Memory B cell (primary cell): Measurements from ENCODE around the gene CACHD1.
"Not testable (repeated sequence)": the region's sequence is repeated elsewhere in the genome, so short reads cannot be mapped to it uniquely, and the experiment has no call there.

Experiments used
- ATAC-seq: fragments of 150-1000 bp; cut with Tn5 transposase; 2 replicates; pipeline ENCODE4 v1.10.0; 2021; ENCODE audit warnings: low read depth, mild to moderate bottlenecking, moderate library complexity
- DNase-seq, 2 donors: peaks; one replicate each; pipeline ENCODE4 v3.0.0; 2022; ENCODE audit warnings: low spot score in 2 of 2
- H3K27ac Mint-ChIP-seq: one replicate; pipeline ENCODE4 v1.8.0; 2022; ENCODE audit warnings: mild to moderate bottlenecking, moderate library complexity, mixed read lengths
- H3K27me3 Mint-ChIP-seq: one replicate; pipeline ENCODE4 v1.8.0; 2022; ENCODE audit warnings: mixed read lengths
- H3K36me3 Mint-ChIP-seq: one replicate; pipeline ENCODE4 v1.8.0; 2022; ENCODE audit warnings: mild to moderate bottlenecking, mixed read lengths
- H3K4me1 Mint-ChIP-seq: one replicate; pipeline ENCODE4 v1.8.0; 2022; ENCODE audit warnings: mixed read lengths
- H3K4me3 Mint-ChIP-seq: one replicate; pipeline ENCODE4 v1.8.0; 2022; ENCODE audit warnings: mild to moderate bottlenecking, moderate library complexity, mixed read lengths
- H3K9me3 Mint-ChIP-seq: one replicate; pipeline ENCODE4 v1.8.0; 2022; ENCODE audit warnings: mixed read lengths

The CACHD1 gene

DNA sequence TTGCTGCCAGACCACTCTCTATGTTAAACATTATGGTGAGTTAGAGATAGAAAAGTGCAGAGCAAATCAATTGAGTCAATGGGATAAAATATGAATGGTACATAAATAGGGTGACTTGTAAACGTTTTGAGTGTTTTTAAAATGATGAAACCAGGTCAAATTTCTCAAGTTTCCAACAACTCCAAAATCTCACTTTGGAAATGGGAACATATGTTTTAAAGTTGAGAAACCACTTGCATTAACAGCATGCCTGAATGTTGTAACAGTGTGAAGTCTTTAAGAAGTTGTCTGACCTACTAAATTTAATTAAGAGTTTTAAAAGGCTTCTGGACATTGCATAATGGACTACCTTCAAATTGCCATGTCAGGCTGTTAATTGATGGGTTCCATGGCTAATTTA, 241.3 kb downstream of the CACHD1 start:
- H3K36me3 Mint-ChIP-seq = no peaks in the 10 kb centered on the region
- H3K27ac Mint-ChIP-seq = no peak overlapping the region
- no peak overlapping the region for H3K4me3 Mint-ChIP-seq
- peaks cover 3% of the 10 kb centered on the region for H3K4me1 Mint-ChIP-seq
- ATAC-seq (no peak), DNase-seq (no peak)
- H3K9me3 Mint-ChIP-seq = no peaks in the 10 kb centered on the region
- peaks cover 4% of the 10 kb centered on the region for H3K27me3 Mint-ChIP-seq

GRCh38 chr1:64712049-64712448, 242.1 kb downstream of the CACHD1 start:
- Mint-ChIP-seq H3K27ac (no peak overlapping the region), H3K9me3 (no peaks in the 10 kb centered on the region), H3K36me3 (no peaks in the 10 kb centered on the region)

GRCh38 chr1:64715186-64715585, 245.3 kb downstream of the CACHD1 start:
- H3K9me3 Mint-ChIP-seq = peaks cover 3% of the 10 kb centered on the region
- no peak overlapping the region for H3K4me3 Mint-ChIP-seq
- no peaks in the 10 kb centered on the region for H3K36me3 Mint-ChIP-seq
- no peaks in the 10 kb centered on the region for H3K4me1 Mint-ChIP-seq
- ATAC-seq (no peak), DNase-seq (no peak)
- no peak overlapping the region for H3K27ac Mint-ChIP-seq
- H3K27me3 Mint-ChIP-seq = peaks cover 6% of the 10 kb centered on the region

More at GRCh38 chr1:64712049-64712448, 242.1 kb downstream of the CACHD1 start:
- peaks cover 3% of the 10 kb centered on the region for H3K4me1 Mint-ChIP-seq
- H3K27me3 Mint-ChIP-seq = peaks cover 4% of the 10 kb centered on the region
- no peak for ATAC-seq
- H3K4me3 Mint-ChIP-seq = no peak overlapping the region
- no peak for DNase-seq

DNA sequence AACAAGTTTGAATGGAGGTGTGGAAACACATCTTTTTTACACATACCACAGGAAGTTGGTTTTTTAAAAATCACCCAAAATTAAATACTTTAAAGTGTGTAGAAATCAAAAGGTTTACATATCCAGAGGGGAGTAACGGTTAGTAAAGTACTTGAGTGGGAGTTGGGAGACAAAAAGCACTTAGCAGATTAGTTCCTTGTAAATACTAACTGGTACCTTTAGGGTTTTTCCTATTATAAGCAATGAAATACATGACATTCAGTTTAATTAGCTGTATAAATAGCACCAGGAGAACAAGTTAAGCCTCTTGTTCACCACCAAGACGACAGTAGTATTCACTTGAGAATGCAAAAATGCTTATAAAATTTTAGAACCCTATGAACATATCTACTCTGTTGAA, 251.2 kb downstream of the CACHD1 start:
- no peaks in the 10 kb centered on the region for H3K4me1 Mint-ChIP-seq
- H3K27me3 Mint-ChIP-seq = peaks cover 18% of the 10 kb centered on the region
- peaks cover 3% of the 10 kb centered on the region for H3K9me3 Mint-ChIP-seq
- H3K27ac Mint-ChIP-seq = no peak overlapping the region
- ATAC-seq (no peak), DNase-seq (no peak)
- H3K36me3 Mint-ChIP-seq = no peaks in the 10 kb centered on the region
- H3K4me3 Mint-ChIP-seq = no peak overlapping the region

DNA sequence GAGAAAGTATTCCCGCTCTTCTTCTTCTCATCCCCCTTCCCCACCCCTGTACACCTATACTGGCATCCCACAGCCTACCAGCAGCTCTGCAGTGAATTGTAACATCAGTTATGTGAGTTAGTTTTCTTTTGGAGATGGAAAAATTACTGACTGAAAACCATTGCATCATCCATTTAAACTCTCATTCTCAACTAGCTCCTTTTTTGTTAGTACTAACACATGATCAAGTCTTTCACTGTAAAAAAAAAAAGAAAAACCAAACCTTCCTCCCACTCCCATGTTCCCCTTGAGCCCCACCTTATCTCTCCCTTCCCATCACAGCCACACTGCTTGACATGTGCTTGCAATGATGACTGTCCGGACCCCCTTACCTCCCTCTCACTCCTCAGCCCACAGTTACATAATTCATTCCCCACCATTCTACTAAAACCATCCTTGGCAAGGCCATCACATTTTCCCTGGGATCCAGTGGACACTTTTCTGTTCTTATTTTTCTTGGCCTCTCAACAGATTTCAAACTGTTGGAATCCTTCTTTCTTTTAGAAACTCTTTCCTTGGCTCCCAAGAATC, 251.7 kb downstream of the CACHD1 start:
- DNase-seq (no peak), ATAC-seq (no peak)
- Mint-ChIP-seq H3K27ac (no peak overlapping the region), H3K4me3 (no peak overlapping the region), H3K4me1 (no peaks in the 10 kb centered on the region), H3K27me3 (peaks cover 18% of the 10 kb centered on the region), H3K9me3 (peaks cover 3% of the 10 kb centered on the region), H3K36me3 (no peaks in the 10 kb centered on the region)

GRCh38 chr1:64727861-64728260, 257.9 kb downstream of the CACHD1 start:
- Mint-ChIP-seq H3K4me3 (no peak overlapping the region), H3K36me3 (no peaks in the 10 kb centered on the region), H3K4me1 (no peaks in the 10 kb centered on the region), H3K27me3 (peaks cover 10% of the 10 kb centered on the region), H3K27ac (no peak overlapping the region), H3K9me3 (peaks cover 1% of the 10 kb centered on the region)
- DNase-seq (no peak), ATAC-seq (no peak)

GRCh38 chr1:64733581-64734286, 263.8 kb downstream of the CACHD1 start:
- no peaks in the 10 kb centered on the region for H3K4me1 Mint-ChIP-seq
- peaks cover 4% of the 10 kb centered on the region for H3K27me3 Mint-ChIP-seq
- no peaks in the 10 kb centered on the region for H3K36me3 Mint-ChIP-seq
- H3K27ac Mint-ChIP-seq = no peak overlapping the region
- H3K9me3 Mint-ChIP-seq = peaks cover 1% of the 10 kb centered on the region
- no peak for DNase-seq
- ATAC-seq = no peak
- H3K4me3 Mint-ChIP-seq = no peak overlapping the region

DNA sequence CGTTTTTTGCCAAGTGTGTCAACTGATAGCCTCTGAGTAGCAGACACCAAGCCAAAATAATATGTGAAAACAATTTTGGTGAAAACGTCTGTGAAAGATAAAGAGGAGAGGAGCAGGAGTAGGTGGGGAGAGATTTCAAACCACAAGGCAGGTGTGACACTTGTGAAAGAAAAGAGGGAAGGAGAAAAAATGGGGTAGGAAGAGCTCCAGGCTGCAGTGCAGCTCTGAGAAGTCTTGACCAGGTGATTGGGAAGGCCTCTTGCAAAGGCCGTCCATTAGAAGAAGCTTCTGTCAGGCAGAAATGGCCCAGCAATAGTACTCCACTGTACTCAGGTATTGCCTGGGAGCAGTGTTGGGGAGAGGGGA, 264.3 kb downstream of the CACHD1 start:
- Mint-ChIP-seq H3K9me3 (no peaks in the 10 kb centered on the region), H3K4me3 (no peak overlapping the region), H3K4me1 (no peaks in the 10 kb centered on the region), H3K36me3 (no peaks in the 10 kb centered on the region), H3K27ac (no peak overlapping the region), H3K27me3 (peaks cover 4% of the 10 kb centered on the region)
- no peak for ATAC-seq
- DNase-seq = no peak

GRCh38 chr1:64740687-64741086, 270.8 kb downstream of the CACHD1 start:
- H3K4me1 Mint-ChIP-seq, H3K4me3 Mint-ChIP-seq, H3K36me3 Mint-ChIP-seq, H3K9me3 Mint-ChIP-seq, ATAC-seq, H3K27me3 Mint-ChIP-seq, H3K27ac Mint-ChIP-seq, DNase-seq: not testable (repeated sequence)
